Subcutaneous abdominal adipose tissue (tissue), 5 donors: ENCODE results near the gene ZNF641.
A peak's percentile ranks its signal among the peaks of the same experiment; 100 is the strongest.

Source experiments
- H3K27ac ChIP-seq: one replicate; pipeline ENCODE4 v1.7.0; 2013; ENCODE audit warnings: low read depth, mild to moderate bottlenecking, inconsistent platforms, low read length, moderate library complexity
- H3K27me3 ChIP-seq, 5 donors: one replicate each; pipeline ENCODE4 v1.7.0; 2013; ENCODE audit warnings: low read length in 5 of 5, inconsistent platforms in 1 of 5; ENCODE audit not compliant: control insufficient read depth in 5 of 5, insufficient read depth in 4 of 5
- H3K36me3 ChIP-seq, 5 donors: one replicate each; pipeline ENCODE4 v1.7.0; 2013; ENCODE audit warnings: low read length in 5 of 5; ENCODE audit not compliant: control insufficient read depth in 5 of 5, insufficient read depth in 5 of 5
- H3K4me1 ChIP-seq, 5 donors: one replicate each; pipeline ENCODE4 v1.7.0; 2013; ENCODE audit warnings: low read length in 5 of 5, mild to moderate bottlenecking in 3 of 5, moderate library complexity in 1 of 5; ENCODE audit not compliant: control insufficient read depth in 5 of 5, insufficient read depth in 5 of 5
- H3K4me3 ChIP-seq, 5 donors: one replicate each; pipeline ENCODE4 v1.7.0; 2013; ENCODE audit warnings: low read length in 5 of 5, low read depth in 1 of 5
- H3K9ac ChIP-seq, 5 donors: one replicate each; pipeline ENCODE4 v1.7.0; 2013; ENCODE audit warnings: low read length in 5 of 5, mild to moderate bottlenecking in 4 of 5, moderate library complexity in 3 of 5
- H3K9me3 ChIP-seq, 5 donors: one replicate each; pipeline ENCODE4 v1.7.0; 2013; ENCODE audit warnings: low read length in 5 of 5; ENCODE audit not compliant: control insufficient read depth in 5 of 5
- donor health status: healthy.
- donor health status: healthy.
- donor health status: healthy.
- donor health status: healthy.
- donor health status: healthy.

ZNF641 gene

GRCh38 chr12:48361664-48362339 is 11.1 kb upstream of the ZNF641 start:
- Histone ChIP-seq H3K4me3 (no peak overlapping the region), H3K27me3 (no peaks in the 10 kb centered on the region), H3K4me1 (no peaks in the 10 kb centered on the region), H3K9ac (no peak overlapping the region), H3K9me3 (no peaks in the 10 kb centered on the region), H3K36me3 (peaks cover 0 to 16% (median 0%) of the 10 kb centered on the region in 5 donors), H3K27ac (no peak overlapping the region)

- H3K27me3 ChIP-seq, result no peaks in the 10 kb centered on the region
- peaks cover 0 to 16% (median 0%) of the 10 kb centered on the region in 5 donors for H3K36me3 ChIP-seq
- no peaks in the 10 kb centered on the region for H3K4me1 ChIP-seq
- H3K9ac ChIP-seq, result no peak overlapping the region
- H3K27ac ChIP-seq, result no peak overlapping the region
- H3K4me3 ChIP-seq, result no peak overlapping the region
- H3K9me3 ChIP-seq, result no peaks in the 10 kb centered on the region
Measured at GRCh38 chr12:48358937-48359513, 8.3 kb upstream of the ZNF641 start.

- H3K4me3 ChIP-seq, result no peak overlapping the region
- no peaks in the 10 kb centered on the region for H3K27me3 ChIP-seq
- H3K9me3 ChIP-seq, result no peaks in the 10 kb centered on the region
- peaks cover 0 to 12% (median 0%) of the 10 kb centered on the region in 5 donors for H3K36me3 ChIP-seq
- no peak overlapping the region for H3K27ac ChIP-seq
- peaks cover 0 to 10% (median 9%) of the 10 kb centered on the region in 5 donors for H3K4me1 ChIP-seq
- no peak overlapping the region for H3K9ac ChIP-seq
Measured at GRCh38 chr12:48356041-48356768, 5.5 kb upstream of the ZNF641 start.

- H3K36me3 ChIP-seq, result peaks cover 4 to 9% (median 6%) of the 10 kb centered on the region in 5 donors
- peaks cover 0 to 30% (median 25%) of the 10 kb centered on the region in 5 donors for H3K4me1 ChIP-seq
- no peaks in the 10 kb centered on the region for H3K9me3 ChIP-seq
- H3K27ac ChIP-seq, result no peak overlapping the region
- no peaks in the 10 kb centered on the region for H3K27me3 ChIP-seq
- H3K9ac ChIP-seq, result no peak overlapping the region
- no peak overlapping the region for H3K4me3 ChIP-seq
Measured at GRCh38 chr12:48352157-48352760, 1.5 kb upstream of the ZNF641 start.

GRCh38 chr12:48351022-48351708 is 446 bp upstream of the ZNF641 start:
- H3K27ac ChIP-seq, result peak overlapping the region; percentile 92

GRCh38 chr12:48349471-48349870 is 1.2 kb downstream of the ZNF641 start:
- peak overlapping the region; percentile 71 to 93 (median 91) for H3K4me3 ChIP-seq
- peak overlapping the region in 4 of 5 donors; percentile 57 to 89 (median 88) for H3K9ac ChIP-seq
- no peaks in the 10 kb centered on the region for H3K9me3 ChIP-seq
- H3K27me3 ChIP-seq, result no peaks in the 10 kb centered on the region
- H3K27ac ChIP-seq, result peak overlapping the region; percentile 96
- peaks cover 21 to 36% (median 31%) of the 10 kb centered on the region in 5 donors for H3K36me3 ChIP-seq
- peaks cover 0 to 30% (median 25%) of the 10 kb centered on the region in 5 donors for H3K4me1 ChIP-seq

More at GRCh38 chr12:48351022-48351708, 446 bp upstream of the ZNF641 start:
- Histone ChIP-seq H3K9ac (peak overlapping the region; percentile 75 to 90 (median 85)), H3K9me3 (no peaks in the 10 kb centered on the region), H3K27me3 (no peaks in the 10 kb centered on the region), H3K4me1 (peaks cover 0 to 30% (median 25%) of the 10 kb centered on the region in 5 donors), H3K36me3 (peaks cover 8 to 19% (median 16%) of the 10 kb centered on the region in 5 donors), H3K4me3 (peak overlapping the region; percentile 78 to 91 (median 85))

- Histone ChIP-seq H3K4me3 (no peak overlapping the region), H3K36me3 (peaks cover 45 to 70% (median 61%) of the 10 kb centered on the region in 5 donors), H3K27me3 (no peaks in the 10 kb centered on the region), H3K9me3 (no peaks in the 10 kb centered on the region), H3K9ac (no peak overlapping the region), H3K4me1 (no peaks in the 10 kb centered on the region), H3K27ac (no peak overlapping the region)
Measured at GRCh38 chr12:48342980-48343379, 7.7 kb downstream of the ZNF641 start.

- Histone ChIP-seq H3K9ac (no peak overlapping the region), H3K4me3 (no peak overlapping the region), H3K27ac (no peak overlapping the region), H3K4me1 (peaks cover 0 to 5% (median 0%) of the 10 kb centered on the region in 5 donors), H3K9me3 (no peaks in the 10 kb centered on the region), H3K27me3 (no peaks in the 10 kb centered on the region), H3K36me3 (peaks cover 35 to 50% (median 44%) of the 10 kb centered on the region in 5 donors)
Measured at GRCh38 chr12:48340943-48341342, 9.8 kb downstream of the ZNF641 start.

- Histone ChIP-seq H3K27ac (no peak overlapping the region), H3K4me3 (no peak overlapping the region), H3K9ac (no peak overlapping the region), H3K36me3 (peaks cover 25 to 37% (median 32%) of the 10 kb centered on the region in 5 donors), H3K4me1 (peaks cover 0 to 5% (median 0%) of the 10 kb centered on the region in 5 donors), H3K27me3 (no peaks in the 10 kb centered on the region), H3K9me3 (no peaks in the 10 kb centered on the region)
Measured at GRCh38 chr12:48339442-48340117, 11.1 kb downstream of the ZNF641 start.
